ENCODE results near the gene NAB2.

The NAB2 gene

DNA sequence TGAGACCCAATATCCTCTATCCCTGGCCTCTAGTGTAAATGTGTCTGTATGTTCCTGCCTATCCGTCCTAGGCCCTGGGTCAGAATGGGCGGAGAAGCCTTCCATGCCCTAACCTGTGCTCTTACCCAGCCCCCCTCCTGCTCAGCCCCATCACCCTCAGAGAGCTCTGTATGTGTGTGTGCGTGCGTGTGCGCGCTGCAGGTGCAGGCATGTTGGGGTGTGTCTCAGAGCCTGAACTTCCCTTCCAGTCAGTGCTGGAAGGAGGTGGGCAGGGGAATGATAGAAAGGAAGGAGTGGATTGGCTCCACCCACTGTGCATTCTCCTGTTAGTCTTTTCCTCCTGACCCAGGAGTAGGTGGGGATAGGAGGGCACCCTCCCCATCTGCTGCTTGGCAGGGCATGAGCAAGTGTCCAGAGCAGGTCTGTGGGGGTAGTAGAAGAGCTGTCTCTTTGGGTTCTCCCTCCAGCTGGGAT lies 7.2 kb downstream of the NAB2 start:
- DNase-seq (ENCODE audit: extremely low read depth, low read depth), result no peak
- no peak overlapping the region for H3K4me3 ChIP-seq (replicated peaks; ENCODE audit: low read depth, low read length)
- TF ChIP-seq, protein P1, sequence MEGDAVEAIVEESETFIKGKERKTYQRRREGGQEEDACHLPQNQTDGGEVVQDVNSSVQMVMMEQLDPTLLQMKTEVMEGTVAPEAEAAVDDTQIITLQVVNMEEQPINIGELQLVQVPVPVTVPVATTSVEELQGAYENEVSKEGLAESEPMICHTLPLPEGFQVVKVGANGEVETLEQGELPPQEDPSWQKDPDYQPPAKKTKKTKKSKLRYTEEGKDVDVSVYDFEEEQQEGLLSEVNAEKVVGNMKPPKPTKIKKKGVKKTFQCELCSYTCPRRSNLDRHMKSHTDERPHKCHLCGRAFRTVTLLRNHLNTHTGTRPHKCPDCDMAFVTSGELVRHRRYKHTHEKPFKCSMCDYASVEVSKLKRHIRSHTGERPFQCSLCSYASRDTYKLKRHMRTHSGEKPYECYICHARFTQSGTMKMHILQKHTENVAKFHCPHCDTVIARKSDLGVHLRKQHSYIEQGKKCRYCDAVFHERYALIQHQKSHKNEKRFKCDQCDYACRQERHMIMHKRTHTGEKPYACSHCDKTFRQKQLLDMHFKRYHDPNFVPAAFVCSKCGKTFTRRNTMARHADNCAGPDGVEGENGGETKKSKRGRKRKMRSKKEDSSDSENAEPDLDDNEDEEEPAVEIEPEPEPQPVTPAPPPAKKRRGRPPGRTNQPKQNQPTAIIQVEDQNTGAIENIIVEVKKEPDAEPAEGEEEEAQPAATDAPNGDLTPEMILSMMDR (IDR thresholded peaks at IDR 0.05; ENCODE audit: low read depth, low read length, missing control alignments), result no peak

GRCh38 chr12:57096748-57097553 lies 8.0 kb downstream of the NAB2 start:
- TF ChIP-seq, protein P1 (IDR thresholded peaks at IDR 0.05; ENCODE audit: low read depth, low read length, missing control alignments), result no peak
- H3K4me3 ChIP-seq (replicated peaks; ENCODE audit: low read depth, low read length), result no peak overlapping the region
- DNase-seq (ENCODE audit: extremely low read depth, low read depth), result no peak

- no peak for DNase-seq (ENCODE audit: extremely low read depth, low read depth)
- H3K4me3 ChIP-seq (replicated peaks; ENCODE audit: low read depth, low read length), result no peak overlapping the region
- TF ChIP-seq, protein P1 (IDR thresholded peaks at IDR 0.05; ENCODE audit: low read depth, low read length, missing control alignments), result no peak
Measured at GRCh38 chr12:57097554-57097835, 8.6 kb downstream of the NAB2 start.

DNA sequence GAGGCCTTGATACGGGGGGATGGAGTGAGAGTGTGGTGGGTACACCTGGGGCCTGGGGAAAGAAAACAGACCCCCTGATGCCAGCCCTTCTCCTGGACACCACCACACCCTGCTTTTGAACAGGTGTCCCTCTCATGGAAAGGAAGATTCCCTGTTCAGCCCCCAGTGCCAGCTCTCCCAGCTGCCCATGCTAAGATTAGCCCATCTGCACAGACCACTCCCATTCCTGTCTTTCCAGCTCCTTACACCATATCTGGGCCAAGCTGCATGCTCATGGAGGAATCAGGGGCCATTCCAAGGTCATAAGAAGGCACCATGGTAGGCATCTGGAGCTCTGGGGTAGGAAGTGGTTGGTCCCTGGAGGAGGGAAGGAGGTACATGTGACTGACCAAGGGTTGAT lies 9.6 kb downstream of the NAB2 start:
- DNase-seq (ENCODE audit: extremely low read depth, low read depth), result no peak
- no peak overlapping the region for H3K4me3 ChIP-seq (replicated peaks; ENCODE audit: low read depth, low read length)
- TF ChIP-seq, protein P1 (IDR thresholded peaks at IDR 0.05; ENCODE audit: low read depth, low read length, missing control alignments), result no peak

DNA sequence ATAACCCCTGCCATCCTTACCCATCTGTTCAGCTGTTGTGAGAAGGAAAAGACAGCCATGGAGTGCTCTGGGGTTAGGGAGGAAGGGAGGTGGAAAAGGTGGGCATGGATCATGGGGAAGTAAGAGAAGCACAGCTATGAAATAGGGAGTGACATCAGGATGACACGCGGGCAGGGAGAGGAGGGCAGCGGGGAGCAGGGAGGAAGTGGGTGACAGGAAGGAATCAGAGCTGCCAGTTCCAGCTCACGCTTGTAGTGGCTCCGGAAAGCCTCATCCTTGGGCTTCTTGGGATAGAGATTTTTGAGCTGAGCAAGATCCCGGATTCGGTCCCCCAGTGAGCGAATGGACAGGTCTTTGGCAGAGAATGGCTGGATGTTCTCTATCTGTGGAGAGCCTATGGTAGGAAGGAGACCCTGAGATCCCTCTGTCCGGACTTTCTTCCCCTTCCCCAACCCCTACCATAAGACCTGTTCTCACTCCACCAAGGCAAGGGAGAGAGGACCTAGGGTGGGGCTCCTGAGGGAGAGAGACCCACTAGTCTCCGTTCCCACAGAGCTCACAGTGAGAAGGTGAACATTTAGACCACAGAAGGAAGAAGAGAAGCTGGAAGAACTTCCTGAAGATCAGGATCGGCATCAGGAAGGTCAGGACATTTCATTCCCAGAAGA lies 10.3 kb downstream of the NAB2 start:
- DNase-seq (ENCODE audit: extremely low read depth, low read depth), result no peak
- TF ChIP-seq, protein P1 (IDR thresholded peaks at IDR 0.05; ENCODE audit: low read depth, low read length, missing control alignments), result no peak
- H3K4me3 ChIP-seq (replicated peaks; ENCODE audit: low read depth, low read length), result no peak overlapping the region

DNA sequence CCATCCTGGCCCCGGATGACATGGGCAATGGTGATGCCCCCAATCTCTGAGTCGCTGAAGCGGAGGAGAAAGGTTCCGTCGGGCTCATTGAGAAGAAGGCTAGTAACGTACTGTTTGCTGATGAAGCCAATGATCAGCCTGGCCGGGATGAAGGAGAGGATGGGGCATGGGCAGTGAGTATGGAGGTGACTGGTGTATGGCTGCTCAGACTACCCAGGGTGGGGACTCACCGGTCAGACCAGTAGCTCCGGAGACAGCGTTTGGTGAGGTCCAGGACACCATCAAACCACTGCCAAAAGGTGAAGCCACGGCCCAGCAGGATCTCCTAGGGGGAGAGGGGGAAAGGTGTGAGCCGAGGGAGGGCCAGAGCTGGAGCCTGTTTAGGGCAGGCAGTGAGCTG lies 10.9 kb downstream of the NAB2 start:
- TF ChIP-seq, protein P1 (IDR thresholded peaks at IDR 0.05; ENCODE audit: low read depth, low read length, missing control alignments), result no peak
- H3K4me3 ChIP-seq (replicated peaks; ENCODE audit: low read depth, low read length), result no peak overlapping the region
- DNase-seq (ENCODE audit: extremely low read depth, low read depth), result no peak
